Upper lobe of left lung (tissue), 4 donors: ENCODE results near the gene ADH1C.

Source experiments
- EP300 ChIP-seq, 4 donors: sonication (generic); formaldehyde crosslinking; IDR thresholded peaks; one replicate each; pipeline ENCODE4 v1.5.1; 2017; ENCODE audit warnings: antibody characterized with exemption in 4 of 4, control low read depth in 2 of 4
- POLR2AphosphoS5 ChIP-seq, 2 donors: sonication (generic); formaldehyde crosslinking; IDR thresholded peaks; one replicate each; pipeline ENCODE4 v1.5.1; 2017; ENCODE audit warnings: antibody characterized with exemption in 2 of 2
- TF ChIP-seq, protein P1 (sequence below), 6 experiments: fragments of 450-650 bp in 4 of 6; fragments of 200-600 bp in 2 of 6; sonication (generic) in 2 of 6; IDR thresholded peaks; one replicate each; pipeline ENCODE4 v1.5.1; 2016 to 2019; ENCODE audit warnings: antibody characterized with exemption in 6 of 6

GRCh38 chr4:99395595-99396364 lies 43.2 kb upstream of the ADH1C start:
- TF ChIP-seq POLR2AphosphoS5 (IDR thresholded peaks at IDR 0.05) (no peak), EP300 (IDR thresholded peaks at IDR 0.05) (no peak)
- TF ChIP-seq, protein P1, sequence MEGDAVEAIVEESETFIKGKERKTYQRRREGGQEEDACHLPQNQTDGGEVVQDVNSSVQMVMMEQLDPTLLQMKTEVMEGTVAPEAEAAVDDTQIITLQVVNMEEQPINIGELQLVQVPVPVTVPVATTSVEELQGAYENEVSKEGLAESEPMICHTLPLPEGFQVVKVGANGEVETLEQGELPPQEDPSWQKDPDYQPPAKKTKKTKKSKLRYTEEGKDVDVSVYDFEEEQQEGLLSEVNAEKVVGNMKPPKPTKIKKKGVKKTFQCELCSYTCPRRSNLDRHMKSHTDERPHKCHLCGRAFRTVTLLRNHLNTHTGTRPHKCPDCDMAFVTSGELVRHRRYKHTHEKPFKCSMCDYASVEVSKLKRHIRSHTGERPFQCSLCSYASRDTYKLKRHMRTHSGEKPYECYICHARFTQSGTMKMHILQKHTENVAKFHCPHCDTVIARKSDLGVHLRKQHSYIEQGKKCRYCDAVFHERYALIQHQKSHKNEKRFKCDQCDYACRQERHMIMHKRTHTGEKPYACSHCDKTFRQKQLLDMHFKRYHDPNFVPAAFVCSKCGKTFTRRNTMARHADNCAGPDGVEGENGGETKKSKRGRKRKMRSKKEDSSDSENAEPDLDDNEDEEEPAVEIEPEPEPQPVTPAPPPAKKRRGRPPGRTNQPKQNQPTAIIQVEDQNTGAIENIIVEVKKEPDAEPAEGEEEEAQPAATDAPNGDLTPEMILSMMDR (IDR thresholded peaks at IDR 0.05) = no peak
